Suprapubic skin (tissue), 4 donors: ENCODE data around the gene PDE4D.

ENCODE experiments used
- CTCF ChIP-seq, 2 donors: fragments of 200-600 bp in 1 of 2; fragments of 450-650 bp in 1 of 2; sonication (generic) in 1 of 2; IDR thresholded peaks; one replicate each; pipeline ENCODE4 v1.5.1; 2016 to 2019; ENCODE audit warnings: antibody characterized with exemption in 2 of 2, mild to moderate bottlenecking in 1 of 2, moderate library complexity in 1 of 2
- POLR2A ChIP-seq, 2 donors: fragments of 450-650 bp; IDR thresholded peaks; one replicate each; pipeline ENCODE4 v1.6.1; 2017; ENCODE audit warnings: antibody characterized with exemption in 2 of 2, mild to moderate bottlenecking in 2 of 2, moderate library complexity in 2 of 2
- POLR2AphosphoS5 ChIP-seq, 3 donors: sonication (generic); formaldehyde crosslinking; IDR thresholded peaks; one replicate each; pipeline ENCODE4 v1.6.1; 2017; ENCODE audit warnings: antibody characterized with exemption in 3 of 3

GRCh38 chr5:58963361-58963760, 930.2 kb downstream of the PDE4D start:
- no peak for TF ChIP-seq CTCF (IDR thresholded peaks at IDR 0.05)
- no peak for TF ChIP-seq POLR2AphosphoS5 (IDR thresholded peaks at IDR 0.05)
- no peak for TF ChIP-seq POLR2A (IDR thresholded peaks at IDR 0.05)
